Measurements from ENCODE around the gene ASPG. TPM values are rescaled to one million over a fixed set of nuclear protein-coding genes. Genes with fewer than 3 reads are reported as not detected.

ASPG gene
- total RNA-seq, 1 experiment from 2014 or later: not detected

GRCh38 chr14:104105071-104105821 is 19.7 kb downstream of the ASPG start:
- DNase-seq (ENCODE audit: low spot score): no peak

- no peak for DNase-seq (ENCODE audit: low spot score)
Measured at GRCh38 chr14:104105822-104106470, 20.4 kb downstream of the ASPG start.

- DNase-seq (ENCODE audit: low spot score): no peak
Measured at GRCh38 chr14:104106471-104106991, 21.0 kb downstream of the ASPG start.

GRCh38 chr14:104107101-104107581 is 21.6 kb downstream of the ASPG start:
- no peak for DNase-seq (ENCODE audit: low spot score)

GRCh38 chr14:104107611-104108569 is 22.4 kb downstream of the ASPG start:
- DNase-seq (ENCODE audit: low spot score): peak; percentile 36

GRCh38 chr14:104108570-104109541 is 23.4 kb downstream of the ASPG start:
- DNase-seq (ENCODE audit: low spot score): no peak

- DNase-seq (ENCODE audit: low spot score): no peak
Measured at GRCh38 chr14:104109731-104110361, 24.3 kb downstream of the ASPG start.

GRCh38 chr14:104110491-104111209 is 25.1 kb downstream of the ASPG start:
- DNase-seq (ENCODE audit: low spot score): no peak

- DNase-seq (ENCODE audit: low spot score): no peak
Measured at GRCh38 chr14:104111301-104112112, 26.0 kb downstream of the ASPG start.

- DNase-seq (ENCODE audit: low spot score): no peak
Measured at GRCh38 chr14:104112113-104112505, 26.6 kb downstream of the ASPG start.

GRCh38 chr14:104112609-104113571 is 27.4 kb downstream of the ASPG start:
- no peak for DNase-seq (ENCODE audit: low spot score)

GRCh38 chr14:104113631-104114420 is 28.3 kb downstream of the ASPG start:
- DNase-seq (ENCODE audit: low spot score): no peak

GRCh38 chr14:104114421-104115130 is 29.1 kb downstream of the ASPG start:
- DNase-seq (ENCODE audit: low spot score): no peak

- no peak for DNase-seq (ENCODE audit: low spot score)
Measured at GRCh38 chr14:104115131-104115600, 29.7 kb downstream of the ASPG start.

- no peak for DNase-seq (ENCODE audit: low spot score)
Measured at GRCh38 chr14:104115691-104116287, 30.3 kb downstream of the ASPG start.

Measured in HT-29 (cell line).